GM19438 (cell line): Measurements from ENCODE around the gene IRX6.

Experiments used
- ATAC-seq: cut with Tn5 transposase; IDR thresholded peaks from one replicate; pipeline ENCODE4 v1.9.1; 2021; ENCODE audit warnings: low read depth; ENCODE audit not compliant: unreplicated experiment

IRX6 gene

DNA sequence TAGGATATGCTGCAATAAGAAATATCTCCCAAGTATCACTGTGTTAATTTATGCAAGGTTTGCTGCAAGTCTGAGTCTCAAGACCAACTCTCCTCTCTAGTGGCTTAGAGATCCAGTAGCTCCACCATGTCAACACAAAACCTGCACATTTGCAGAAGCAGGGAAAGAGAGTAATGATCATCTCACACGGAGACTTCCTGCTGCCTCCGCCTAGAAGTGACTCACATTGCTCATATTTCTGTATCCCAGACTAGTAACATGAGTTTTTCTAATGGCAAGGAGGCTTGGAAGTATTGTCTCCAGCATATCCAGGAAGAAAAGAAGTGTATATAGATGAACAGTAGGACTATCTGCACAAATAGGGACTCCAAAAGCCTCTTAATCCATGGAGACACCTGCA is 15.0 kb upstream of the IRX6 start:
- ATAC-seq, result no peak

DNA sequence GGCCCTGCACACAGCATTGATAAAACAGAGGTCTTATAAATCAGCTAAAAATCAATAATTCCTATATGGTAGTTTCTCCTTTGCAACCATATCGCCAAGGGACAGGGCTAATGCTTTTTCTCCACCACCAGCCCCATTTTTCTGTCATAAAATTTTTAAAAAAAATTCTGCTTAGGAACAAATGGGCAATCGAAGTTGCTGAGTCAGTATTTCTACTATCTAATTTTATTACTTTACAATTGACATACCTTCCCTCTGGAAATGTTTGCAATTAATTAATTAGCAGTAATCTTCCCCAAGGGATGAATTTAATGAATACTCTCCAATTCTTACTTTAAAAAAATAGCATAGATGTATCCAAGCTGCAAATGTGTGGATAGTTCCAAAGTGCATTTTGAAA is 1.7 kb upstream of the IRX6 start:
- ATAC-seq, result no peak

DNA sequence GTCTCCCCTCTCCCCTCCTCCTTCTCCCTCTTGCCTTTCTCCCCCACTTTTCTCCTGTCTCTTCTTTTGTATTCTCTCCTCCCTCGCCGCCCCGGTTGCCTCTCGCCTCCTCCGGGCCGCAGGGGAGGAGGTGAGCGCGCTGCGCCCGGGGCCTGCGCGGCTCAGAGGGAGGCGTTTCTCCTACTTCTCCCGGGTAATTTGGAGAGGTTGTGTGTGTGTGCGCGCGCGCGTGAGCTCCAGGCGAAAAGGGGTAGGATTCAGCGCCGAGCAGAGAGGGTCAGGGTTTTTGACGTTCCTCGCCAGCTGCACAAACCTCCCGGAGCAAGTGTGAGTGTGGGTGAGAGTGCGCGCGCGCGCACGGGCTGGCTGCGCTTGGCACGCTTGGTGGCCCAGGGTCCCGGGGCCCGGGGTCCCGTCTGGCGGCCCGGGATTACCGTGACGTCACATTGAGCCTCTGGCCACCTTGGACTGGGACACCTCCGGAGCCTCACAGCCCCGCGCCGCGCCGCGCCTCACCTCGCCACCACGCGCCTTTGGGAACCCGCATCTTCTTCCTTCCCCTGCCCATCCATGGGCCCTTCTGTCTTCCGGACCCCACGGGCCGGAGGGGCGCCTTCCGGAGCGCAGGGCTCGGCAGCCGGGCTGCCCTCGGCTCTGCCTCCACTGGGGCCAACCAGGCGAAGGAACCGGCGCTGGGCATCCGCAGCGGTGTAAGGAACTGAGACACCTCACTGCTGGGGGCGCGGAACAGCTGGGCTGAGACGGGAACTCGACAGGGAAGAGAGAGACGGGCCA is 479 bp downstream of the IRX6 start:
- no peak for ATAC-seq

DNA sequence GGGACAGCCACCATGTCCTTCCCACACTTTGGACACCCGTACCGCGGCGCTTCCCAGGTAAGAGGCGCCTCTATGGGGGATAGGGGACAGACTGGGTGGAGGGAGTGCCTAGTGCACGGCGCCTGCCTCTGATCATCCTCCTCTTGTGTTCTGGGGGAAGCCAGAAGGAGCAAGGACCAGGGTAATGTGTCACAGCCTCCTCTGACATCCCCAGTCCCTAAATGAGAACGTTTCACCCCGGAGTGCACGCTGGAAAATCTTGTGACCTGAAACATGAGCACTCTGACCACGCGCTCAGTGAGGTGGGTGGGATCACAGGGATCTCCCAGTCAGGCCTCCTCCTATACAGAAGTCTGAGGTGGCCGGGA is 1.1 kb downstream of the IRX6 start:
- ATAC-seq, result no peak

DNA sequence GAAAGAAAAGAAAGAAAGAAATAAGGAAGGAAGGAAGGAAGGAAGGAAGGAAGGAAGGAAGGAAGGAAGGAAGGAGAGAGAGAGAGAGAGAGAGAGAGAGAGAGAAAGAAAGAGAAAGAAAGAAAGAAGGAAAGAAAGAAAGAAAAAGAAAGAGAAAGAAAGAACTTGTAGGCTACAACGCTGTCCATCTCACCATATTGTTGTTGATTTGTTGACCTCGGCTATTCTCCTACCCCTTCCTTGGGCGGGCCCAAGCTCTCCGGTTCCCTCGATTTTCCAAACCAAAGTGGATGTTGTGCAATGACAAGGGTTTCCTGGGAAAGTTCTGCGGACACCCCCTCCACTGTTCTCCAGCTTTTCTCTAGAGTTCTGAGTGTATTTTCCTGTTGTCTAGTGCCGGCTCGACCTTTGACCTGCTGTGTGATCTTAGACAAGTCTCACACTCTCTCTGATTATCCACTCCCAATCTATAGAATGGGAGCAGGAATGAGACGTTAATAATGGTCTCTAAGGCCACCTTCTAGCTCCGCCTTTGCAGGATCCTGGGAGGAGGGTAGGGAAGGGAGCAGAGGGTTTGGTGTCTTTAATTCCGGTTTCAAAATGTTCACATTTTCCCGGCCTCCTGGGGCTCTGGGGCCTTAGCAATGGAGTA is 1.6 kb downstream of the IRX6 start:
- ATAC-seq, result no peak

DNA sequence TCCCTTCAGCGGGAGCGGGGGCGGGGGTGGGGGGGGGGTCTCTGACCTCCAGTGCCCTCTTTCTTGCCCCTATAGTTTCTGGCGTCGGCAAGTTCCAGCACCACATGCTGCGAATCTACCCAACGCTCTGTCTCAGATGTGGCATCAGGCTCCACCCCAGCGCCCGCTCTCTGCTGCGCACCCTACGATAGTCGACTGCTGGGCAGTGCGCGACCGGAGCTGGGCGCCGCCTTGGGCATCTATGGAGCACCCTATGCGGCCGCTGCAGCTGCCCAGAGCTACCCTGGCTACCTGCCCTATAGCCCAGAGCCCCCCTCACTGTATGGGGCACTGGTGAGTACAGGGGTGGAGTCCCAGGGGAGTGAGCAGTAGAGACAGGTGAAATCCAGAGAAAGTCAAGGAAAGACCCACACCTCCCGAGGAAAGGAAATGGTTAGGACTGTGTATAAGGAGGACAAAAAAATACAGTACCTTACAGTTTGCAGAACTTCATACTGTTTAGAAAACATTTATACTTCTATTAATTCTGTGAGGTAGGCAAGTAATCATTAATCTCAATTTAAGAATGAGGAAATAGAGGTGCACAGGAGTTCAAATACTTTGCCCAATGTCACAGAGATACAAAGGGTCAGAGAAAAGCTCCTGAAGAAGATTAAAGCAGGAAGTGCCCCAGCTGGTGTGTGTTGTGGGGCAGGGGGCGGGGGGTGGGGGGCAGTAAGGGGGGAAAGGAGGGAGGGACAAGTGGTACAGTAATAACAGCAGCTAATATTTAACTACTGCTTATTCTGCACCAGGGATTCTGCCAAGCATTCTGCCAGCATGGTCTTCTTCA is 2.5 kb downstream of the IRX6 start:
- ATAC-seq, result no peak

DNA sequence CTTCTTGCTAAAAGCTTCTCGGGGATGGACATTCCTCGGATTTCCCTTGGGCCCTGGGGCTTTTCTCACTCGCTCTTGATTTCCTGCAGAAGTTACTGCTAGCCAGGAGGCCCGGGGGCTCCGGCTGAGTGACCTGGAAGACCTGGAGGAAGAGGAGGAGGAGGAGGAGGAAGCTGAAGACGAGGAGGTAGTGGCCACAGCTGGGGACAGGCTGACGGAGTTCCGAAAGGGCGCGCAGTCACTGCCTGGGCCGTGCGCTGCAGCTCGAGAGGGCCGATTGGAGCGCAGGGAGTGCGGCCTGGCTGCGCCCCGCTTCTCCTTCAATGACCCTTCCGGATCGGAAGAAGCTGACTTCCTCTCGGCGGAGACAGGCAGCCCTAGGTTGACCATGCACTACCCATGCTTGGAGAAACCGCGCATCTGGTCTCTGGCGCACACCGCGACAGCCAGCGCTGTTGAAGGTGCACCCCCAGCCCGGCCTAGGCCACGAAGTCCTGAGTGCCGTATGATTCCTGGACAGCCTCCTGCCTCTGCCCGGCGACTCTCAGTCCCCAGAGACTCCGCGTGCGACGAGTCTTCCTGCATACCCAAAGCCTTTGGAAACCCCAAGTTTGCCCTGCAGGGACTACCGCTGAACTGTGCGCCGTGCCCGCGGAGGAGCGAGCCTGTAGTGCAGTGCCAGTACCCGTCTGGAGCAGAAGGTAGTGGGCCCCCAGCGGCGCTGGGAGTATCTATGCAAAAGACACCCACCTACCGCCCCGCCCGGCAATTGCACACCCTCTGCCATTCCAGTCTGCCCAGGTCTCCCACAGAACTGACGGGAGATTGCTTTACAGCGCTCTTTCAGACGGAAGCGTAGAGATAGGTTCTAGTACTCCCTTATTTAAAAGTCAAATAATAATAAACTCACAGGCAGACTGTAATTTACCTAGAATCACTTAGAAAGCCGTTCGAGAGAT is 4.9 kb downstream of the IRX6 start:
- no peak for ATAC-seq

DNA sequence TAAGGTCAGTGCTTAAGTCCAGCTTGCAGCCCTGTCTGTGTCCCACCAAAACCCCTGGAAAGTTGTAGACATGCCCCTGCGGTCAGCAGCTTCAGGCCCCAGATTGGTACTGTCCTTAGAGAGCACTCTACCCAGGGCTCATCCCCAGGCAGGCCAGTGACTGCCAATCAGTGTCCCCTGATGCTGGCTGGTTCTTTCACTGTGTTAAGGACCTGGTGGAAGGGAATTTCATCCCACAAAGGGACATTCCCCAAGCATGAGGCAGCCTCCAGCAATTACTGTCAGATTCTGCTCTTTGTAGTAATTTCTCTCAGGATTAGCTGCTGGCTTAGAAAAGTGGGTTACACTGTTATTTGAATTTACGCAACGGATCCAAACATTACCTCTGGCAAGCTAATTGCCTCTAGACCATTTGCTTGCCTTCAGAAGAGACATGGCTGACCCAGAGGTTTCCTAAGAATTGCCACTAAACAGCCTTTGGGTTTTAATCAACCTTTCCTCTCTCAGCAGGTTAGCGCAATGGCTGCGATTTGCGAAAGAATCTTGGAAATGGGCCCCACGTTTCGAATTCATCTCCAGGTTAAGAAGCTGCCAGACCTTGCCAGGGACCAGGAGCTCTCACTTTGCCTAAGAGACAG is 5.9 kb downstream of the IRX6 start:
- ATAC-seq, result no peak

DNA sequence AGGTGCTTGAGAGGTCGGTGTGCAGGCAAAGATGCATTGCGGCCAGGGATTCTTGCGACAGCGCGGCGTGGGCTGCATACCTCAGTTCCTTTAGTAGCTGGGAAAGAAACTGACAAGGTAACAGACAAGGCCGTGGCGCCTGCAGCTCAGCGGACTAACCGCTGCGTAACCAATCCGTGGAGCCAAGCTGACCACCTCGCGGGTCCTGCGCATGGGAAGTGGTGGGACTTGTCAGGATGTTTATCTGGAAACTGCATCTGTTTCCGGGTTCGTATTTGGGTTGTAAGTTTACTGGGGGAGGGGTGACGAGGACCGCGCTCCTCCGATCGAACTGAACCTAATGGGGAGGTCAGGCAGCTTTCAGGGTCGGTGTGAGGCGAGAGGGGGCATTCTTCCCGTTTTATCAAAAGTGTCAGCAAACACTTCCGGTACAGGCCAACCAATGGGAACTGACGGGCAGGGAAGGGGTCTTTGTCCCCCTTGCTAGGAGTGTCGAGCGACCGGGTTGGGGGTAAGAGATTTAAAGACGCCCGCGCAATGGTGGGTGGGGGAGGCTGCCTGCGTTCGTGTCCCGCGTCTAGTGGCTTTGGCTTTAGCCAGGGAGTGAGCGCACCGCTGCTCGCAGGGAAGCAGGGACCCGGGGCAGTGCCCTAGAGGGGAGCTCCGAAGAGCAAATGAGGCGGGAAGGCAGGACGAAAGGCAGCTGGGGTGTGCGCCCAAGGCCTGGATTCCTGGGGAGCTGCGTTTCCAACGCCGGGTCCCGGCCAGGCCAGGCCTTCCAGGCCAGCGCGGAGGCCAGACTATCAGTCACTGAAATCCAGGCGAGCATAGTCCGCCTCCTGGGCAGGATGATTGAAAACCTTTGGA is 7.0 kb downstream of the IRX6 start:
- ATAC-seq, result no peak

DNA sequence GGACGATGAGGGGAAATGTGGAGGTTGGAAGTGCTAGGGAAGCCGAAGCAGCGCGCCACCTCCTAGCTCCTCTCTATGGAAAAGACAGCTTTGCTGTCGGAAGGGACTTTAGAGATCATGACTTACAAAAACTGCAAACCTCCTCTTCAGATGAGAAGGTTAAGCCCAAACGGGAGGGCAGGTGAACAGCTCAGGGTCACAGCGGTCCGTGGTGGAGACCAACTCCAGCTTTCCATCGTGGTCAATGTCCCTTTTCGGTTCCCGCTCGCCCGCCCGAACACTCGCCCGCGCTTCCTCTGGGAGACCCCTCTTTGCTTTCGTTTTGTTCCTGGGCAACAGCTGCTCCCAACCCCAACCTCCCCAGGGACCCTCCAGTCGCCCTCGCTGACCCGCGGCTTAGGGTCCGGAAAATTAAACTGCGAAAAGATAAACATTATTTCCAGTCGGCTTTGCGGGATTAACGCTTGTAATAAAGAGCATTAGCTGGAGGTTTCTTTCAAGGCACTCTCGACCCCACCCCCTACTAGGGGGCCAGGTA is 7.7 kb downstream of the IRX6 start:
- ATAC-seq, result no peak

DNA sequence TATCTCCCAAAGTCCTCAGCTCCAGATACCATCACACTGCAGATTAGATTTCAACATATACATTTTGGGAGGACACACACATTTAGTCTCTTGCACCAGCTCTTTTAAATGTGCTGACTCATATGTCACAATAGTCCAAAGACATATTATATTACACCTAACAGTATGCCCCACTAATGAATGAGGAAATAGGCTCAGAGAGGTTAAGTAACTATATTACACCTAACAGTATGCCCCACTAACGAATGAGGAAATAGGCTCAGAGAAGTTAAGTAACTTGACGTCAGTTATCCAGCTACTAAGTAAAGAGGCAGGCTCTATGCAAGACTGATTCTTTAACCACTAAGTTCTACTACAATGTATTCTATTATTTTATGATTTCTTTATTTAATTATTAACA is 9.7 kb downstream of the IRX6 start:
- no peak for ATAC-seq

DNA sequence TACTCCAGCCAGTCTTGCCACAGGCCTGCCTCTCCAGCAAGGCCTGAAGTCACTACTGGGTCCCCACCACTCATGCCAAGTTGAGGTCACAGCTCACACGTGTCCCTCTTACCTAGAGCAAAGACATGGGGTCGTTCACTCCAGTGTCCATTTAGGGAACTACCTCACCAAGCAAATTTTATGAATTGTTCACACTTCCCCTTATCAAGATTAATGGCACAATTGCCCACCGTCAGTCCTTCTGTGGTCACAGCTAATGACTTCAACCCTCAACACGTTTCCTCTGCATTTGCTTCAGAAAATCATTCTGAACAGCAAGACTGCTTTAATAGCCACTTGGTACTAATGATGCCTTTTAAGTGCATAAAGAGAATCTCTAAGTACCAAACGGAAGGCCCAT is 14.6 kb downstream of the IRX6 start:
- ATAC-seq, result no peak

DNA sequence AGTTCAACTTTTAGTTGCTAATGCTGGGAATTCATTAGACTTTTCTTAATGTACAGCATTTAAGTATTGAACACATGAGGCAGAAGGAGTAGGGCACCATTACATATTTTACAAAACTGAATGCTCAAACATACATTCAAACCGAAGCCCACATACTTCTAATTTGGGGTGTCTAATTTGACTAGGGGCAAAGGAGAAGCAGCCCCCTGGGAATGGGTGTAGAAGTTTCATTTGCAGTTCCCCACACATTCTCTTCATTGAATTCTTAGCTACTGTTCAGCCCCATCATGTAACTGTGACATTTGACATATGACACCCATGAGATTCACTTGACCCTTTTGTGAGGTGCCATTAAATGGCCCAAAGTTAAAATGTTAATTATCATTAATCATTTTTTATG is 16.4 kb downstream of the IRX6 start:
- ATAC-seq, result no peak

DNA sequence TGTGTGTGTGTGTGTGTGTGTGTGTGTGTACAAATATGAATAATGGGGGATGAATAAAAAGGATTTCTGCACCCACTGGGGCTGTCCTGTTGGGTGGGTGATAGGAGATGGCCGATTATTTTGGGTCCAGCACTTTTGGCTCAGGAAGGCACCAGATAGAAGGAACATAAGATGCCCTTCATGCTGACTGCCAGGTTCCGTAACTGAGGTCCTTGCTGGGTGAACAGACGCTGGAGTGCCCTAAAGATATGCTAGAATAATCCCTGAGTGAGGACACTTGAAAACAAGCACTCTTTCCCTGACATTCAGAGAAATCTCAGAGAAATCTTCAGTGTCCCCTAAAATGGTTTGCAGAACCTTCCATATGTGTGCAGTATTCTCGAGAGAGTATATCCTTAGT is 17.7 kb downstream of the IRX6 start:
- ATAC-seq, result no peak

DNA sequence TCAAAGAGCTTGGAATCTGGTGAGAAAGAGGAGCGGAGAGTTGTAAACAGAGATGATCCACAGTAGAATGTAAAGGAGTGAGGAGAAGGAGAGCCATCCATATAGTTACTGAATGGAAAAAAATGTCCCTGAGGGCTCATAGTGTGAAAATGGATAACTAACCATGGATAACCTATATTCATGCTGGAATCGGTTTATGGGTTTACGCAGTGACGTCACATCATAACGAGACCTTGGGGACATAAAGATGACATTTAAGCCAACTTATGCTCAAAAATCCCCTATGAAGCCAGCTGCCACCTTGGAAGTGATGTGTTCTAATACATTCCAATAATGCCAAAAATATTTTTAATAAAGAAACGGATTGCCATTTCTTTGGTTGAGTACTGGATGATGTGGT is 22.5 kb downstream of the IRX6 start:
- ATAC-seq, result no peak

DNA sequence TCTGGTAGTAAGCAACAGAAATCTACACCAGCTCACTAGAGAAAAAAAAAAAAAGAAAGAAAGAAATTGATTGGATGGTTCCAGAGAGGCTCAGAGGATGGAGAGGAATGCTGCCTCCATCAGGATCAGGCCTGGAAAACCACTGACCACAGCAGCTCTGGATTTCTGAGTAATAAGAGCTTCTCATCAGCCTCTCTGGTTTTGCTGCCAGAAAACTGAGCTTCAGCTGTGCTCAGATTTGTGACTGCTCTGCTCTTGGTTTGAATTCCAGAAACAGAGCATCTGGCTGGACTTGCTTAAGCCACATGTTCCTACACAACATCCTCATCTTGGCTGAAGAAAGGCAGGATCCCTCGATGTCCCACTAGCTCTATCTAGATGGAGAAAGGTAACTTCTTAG is 25.9 kb downstream of the IRX6 start:
- no peak for ATAC-seq

DNA sequence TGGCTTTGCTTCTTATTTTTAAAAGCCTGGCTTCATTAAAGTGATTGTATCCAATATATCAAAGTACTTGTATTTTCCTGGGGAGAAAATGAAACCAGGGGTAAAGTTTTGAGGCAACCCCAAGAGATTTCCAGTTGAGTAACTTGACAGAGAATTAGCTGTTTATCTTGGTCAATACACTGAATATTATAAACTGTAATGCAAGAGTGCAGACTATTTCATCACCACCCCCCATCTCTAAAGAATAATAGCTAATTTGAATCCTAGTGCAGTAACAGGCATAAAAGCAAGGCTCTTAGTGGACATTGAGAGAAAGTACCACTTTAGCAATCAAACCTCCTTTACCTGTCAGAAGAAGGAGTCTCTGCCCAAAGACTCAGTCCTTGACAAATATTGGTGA is 27.0 kb downstream of the IRX6 start:
- no peak for ATAC-seq

DNA sequence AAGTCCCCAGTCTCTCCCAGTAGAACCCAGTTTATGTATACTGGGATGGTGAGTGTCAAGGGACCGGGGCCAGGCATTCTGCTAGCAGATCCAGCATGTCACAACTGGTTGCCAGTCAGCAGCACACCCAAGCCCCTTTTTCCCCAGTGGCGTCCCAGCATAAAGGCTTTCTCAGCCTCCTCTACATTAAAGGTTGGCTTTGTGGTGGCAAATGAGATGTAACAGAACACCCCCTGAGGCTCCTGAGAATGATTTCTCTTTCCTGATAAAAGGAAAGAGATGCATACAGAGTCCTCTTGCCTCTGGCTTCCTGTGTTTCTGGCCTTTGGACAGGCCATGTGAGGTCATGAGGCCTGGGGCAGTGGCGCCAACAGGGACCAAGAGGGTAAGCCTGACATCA is 27.9 kb downstream of the IRX6 start:
- no peak for ATAC-seq

DNA sequence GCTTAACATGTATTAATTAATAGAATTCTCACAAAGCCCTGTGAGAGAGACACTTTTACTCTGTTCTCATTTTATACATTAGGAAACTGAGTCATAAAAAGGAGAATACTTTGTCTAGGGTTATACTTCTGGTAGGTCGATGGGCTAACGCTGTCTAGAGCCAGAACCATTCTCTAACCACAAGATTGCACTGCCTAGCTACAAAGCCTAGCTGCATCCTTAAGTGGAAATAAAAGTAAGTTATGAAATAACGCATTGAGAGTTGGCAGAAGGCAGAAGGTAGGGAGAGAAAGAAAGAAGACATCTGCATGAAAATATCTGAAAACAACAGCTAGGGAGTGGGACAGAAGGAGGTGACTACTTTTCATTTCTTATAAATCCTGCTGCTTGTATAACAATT is 33.2 kb downstream of the IRX6 start:
- no peak for ATAC-seq
